C4-2B (cell line): ENCODE results near the gene KAT6B.

ENCODE experiments used
- H3K27ac ChIP-seq: fragments of 450-650 bp; 2 replicates; pipeline ENCODE4 v1.5.1; 2017
- CTCF ChIP-seq: fragments of 450-650 bp; conservative IDR thresholded peaks from 2 replicates; pipeline ENCODE4 v1.5.1; 2017; ENCODE audit warnings: mild to moderate bottlenecking
- ZFX ChIP-seq: fragments of 450-650 bp; IDR thresholded peaks from 2 replicates; pipeline ENCODE4 v1.6.1; 2017

The KAT6B gene

GRCh38 chr10:75018251-75018650 lies 191.9 kb downstream of the KAT6B start:
- TF ChIP-seq ZFX = no peak
- no peak for TF ChIP-seq CTCF
- H3K27ac ChIP-seq = no peak overlapping the region

GRCh38 chr10:75018686-75019307 lies 192.4 kb downstream of the KAT6B start:
- TF ChIP-seq ZFX (no peak), CTCF (no peak)
- no peak overlapping the region for H3K27ac ChIP-seq

- TF ChIP-seq CTCF (peak; percentile 69), ZFX (no peak)
- no peak overlapping the region for H3K27ac ChIP-seq
Measured at GRCh38 chr10:75019370-75019769, 193.0 kb downstream of the KAT6B start.

GRCh38 chr10:75020168-75020567 lies 193.8 kb downstream of the KAT6B start:
- TF ChIP-seq CTCF (no peak), ZFX (no peak)
- peak overlapping the region; percentile 41 for H3K27ac ChIP-seq

- TF ChIP-seq ZFX (no peak), CTCF (no peak)
- H3K27ac ChIP-seq = peak overlapping the region; percentile 70
Measured at GRCh38 chr10:75021379-75022249, 195.2 kb downstream of the KAT6B start.

- TF ChIP-seq ZFX (no peak), CTCF (no peak)
- peak overlapping the region; percentile 70; the same call in 1 of the 2 replicates for H3K27ac ChIP-seq
Measured at GRCh38 chr10:75023074-75023473, 196.7 kb downstream of the KAT6B start.

- TF ChIP-seq ZFX (no peak), CTCF (no peak)
- H3K27ac ChIP-seq = no peak overlapping the region
Measured at GRCh38 chr10:75024971-75025523, 198.6 kb downstream of the KAT6B start.
